Measurements from ENCODE around the gene MBD3L5.

DNA sequence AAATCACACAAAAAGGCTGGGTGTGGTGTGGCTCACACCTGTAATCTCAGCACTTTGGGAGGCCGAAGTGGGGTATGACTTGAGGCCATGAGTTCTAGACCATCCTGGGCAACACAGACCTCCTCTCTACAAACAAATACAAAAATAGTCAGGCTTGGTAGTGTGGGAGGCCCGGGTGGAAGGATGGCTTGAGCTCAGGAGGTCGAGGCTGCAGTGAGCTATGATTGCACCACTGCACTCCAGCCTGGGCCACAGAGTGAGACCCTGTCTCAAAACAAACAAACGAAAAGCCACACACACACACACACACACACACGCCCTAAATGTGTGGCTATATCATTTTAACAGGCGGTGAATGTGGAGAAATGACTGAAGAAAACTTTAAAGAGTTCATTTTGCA lies 38.2 kb downstream of the MBD3L5 start:
- TF ChIP-seq, protein P1, sequence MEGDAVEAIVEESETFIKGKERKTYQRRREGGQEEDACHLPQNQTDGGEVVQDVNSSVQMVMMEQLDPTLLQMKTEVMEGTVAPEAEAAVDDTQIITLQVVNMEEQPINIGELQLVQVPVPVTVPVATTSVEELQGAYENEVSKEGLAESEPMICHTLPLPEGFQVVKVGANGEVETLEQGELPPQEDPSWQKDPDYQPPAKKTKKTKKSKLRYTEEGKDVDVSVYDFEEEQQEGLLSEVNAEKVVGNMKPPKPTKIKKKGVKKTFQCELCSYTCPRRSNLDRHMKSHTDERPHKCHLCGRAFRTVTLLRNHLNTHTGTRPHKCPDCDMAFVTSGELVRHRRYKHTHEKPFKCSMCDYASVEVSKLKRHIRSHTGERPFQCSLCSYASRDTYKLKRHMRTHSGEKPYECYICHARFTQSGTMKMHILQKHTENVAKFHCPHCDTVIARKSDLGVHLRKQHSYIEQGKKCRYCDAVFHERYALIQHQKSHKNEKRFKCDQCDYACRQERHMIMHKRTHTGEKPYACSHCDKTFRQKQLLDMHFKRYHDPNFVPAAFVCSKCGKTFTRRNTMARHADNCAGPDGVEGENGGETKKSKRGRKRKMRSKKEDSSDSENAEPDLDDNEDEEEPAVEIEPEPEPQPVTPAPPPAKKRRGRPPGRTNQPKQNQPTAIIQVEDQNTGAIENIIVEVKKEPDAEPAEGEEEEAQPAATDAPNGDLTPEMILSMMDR (IDR thresholded peaks at IDR 0.05) = no peak
- TF ChIP-seq ZFX (IDR thresholded peaks at IDR 0.05; ENCODE audit: borderline replicate concordance) = no peak

Measured in 22Rv1 (cell line).